GM12875 (cell line): ENCODE results near the gene ASTN2.

Source experiments
- H3K4me3 ChIP-seq: one replicate; pipeline ENCODE4 v1.5.1; 2011; ENCODE audit warnings: low read depth, low read length, control low read depth
- CTCF ChIP-seq: IDR thresholded peaks from 2 replicates; pipeline ENCODE4 v1.5.1; 2011; ENCODE audit warnings: low read depth, mild to moderate bottlenecking, control low read depth, inconsistent platforms, low read length, moderate library complexity, borderline replicate concordance; ENCODE audit not compliant: insufficient read depth

ASTN2 gene

DNA sequence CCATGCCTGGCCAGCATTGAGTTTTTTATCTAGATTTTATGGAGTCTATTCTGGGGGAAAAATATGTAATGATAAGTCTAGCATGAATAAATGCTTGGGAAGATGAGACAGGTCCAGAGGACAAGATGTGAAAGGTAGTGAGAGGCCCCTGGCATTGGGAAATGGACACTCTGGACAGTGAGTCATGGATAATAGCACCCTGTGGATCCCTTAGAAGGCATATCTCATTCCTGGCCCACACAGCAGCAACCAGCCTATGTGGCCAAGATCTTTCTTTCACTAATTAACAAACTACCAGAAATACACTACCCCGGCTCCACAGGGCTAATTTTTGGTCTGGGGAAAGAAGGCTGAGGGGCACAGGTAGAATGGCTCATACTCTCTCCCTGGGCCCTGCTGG lies 371.7 kb downstream of the ASTN2 start:
- H3K4me3 ChIP-seq: no peak overlapping the region
- TF ChIP-seq CTCF: no peak

GRCh38 chr9:117035546-117035945 lies 379.3 kb downstream of the ASTN2 start:
- H3K4me3 ChIP-seq: no peak overlapping the region
- TF ChIP-seq CTCF: no peak

DNA sequence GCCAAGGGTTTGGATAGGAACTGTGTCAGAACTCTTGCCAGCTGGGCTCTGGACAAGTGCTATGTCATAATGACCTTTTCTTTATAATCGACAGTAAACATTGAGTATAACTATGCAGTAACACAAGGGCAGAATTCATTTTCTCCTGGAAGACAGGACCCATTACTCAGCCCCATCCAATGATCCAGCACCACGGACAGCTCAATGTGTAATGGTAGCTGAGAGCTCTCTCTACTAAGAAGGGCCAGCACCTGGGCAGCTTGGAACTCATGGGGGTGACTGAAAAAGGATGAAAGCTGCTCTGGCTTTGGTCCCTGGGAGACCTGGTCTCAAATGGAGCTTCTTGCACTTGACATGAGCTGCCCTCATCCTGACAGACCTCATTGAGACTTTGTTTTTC lies 380.0 kb downstream of the ASTN2 start:
- H3K4me3 ChIP-seq: no peak overlapping the region
- TF ChIP-seq CTCF: no peak

DNA sequence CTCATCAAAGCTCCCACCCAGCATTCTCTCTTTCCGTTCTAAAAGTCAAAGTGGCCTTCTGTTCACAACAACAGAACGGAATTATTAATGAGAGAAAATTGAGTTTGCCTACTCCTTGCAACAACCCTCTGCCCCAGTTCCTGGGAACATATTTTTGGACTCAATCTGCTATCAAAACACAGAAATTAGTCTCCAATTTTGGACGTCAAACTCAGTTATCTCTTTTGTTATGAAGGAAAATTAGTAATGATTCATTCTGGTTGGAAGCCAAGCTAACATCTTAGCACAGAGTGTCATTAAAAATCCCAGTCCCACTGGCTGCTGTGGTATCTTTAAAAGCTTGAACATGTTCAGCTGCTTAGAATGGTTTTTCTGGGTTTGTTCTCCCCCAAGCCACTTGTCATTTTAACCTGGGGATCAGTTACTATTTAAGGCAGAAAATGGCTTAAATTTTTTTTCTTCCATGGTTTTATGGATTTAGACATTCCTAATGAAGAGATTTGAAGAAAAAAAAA lies 384.5 kb downstream of the ASTN2 start:
- no peak overlapping the region for H3K4me3 ChIP-seq
- no peak for TF ChIP-seq CTCF

DNA sequence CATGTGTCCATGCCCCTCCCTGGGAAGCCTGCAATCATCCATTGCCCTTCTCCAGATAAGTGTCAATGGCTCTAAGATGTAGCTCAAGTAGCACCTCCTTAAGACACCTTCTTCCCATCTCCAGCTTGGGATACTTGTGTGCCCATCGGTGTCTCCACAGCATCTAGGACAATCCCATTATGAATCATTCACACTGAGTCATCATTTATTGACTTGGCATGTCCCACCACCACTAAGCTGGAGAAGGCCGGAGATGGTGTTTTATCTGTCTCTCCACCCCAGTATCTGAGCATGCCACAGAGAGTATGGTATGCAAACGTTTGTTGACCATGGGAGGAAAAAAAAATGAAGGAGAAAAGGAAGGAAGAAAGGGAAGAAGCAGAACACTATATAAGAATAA lies 385.5 kb downstream of the ASTN2 start:
- H3K4me3 ChIP-seq: no peak overlapping the region
- TF ChIP-seq CTCF: no peak

DNA sequence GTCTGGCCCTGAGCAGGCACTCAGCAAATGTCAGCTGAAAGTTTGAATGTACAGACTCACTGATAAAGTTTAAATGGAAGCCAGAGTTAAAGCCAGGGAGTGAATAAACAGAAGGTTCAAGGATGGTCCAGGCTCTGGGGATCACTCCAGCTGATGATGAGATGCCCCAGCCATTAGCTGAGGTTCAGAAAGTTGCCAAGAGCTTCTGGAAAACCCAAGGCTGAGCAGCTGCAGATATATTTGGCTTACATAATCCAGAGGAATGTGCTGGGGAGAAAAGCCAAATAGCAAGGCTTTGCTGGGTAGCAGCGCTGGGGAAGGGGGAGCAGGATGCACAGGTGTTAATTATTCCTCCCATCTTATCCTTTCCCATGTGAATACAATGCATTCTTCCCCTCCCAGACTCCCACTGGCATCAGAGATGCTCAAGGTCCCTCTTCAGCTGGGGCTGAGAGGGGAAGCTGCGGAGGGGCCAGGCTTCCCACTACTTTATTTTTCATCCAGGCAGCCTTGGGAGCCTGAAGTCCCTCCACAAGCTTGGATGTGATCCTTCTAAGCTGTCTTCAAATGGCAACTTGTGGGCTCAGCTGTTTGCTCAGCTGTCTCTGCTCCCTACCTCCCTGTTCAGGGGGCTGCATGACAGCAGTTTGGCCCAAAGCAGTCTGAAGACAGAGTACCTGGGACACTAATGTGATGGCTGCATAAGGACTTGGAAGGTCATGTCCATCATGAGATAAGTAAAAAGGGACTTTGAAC lies 386.6 kb downstream of the ASTN2 start:
- TF ChIP-seq CTCF: no peak
- H3K4me3 ChIP-seq: no peak overlapping the region

- TF ChIP-seq CTCF: no peak
- no peak overlapping the region for H3K4me3 ChIP-seq
These were observed 393.0 kb downstream of the ASTN2 start for GRCh38 chr9:117021906-117022305.
